VCaP (cell line): ENCODE results near the gene MRPL44.
A peak's percentile ranks its signal among the peaks of the same experiment; 100 is the strongest.

Experiments used
- H3K27ac ChIP-seq: fragments of 450-650 bp; 2 replicates; pipeline ENCODE4 v1.5.1; 2017
- TF ChIP-seq, protein P1 (sequence below): fragments of 450-650 bp; conservative IDR thresholded peaks from 2 replicates; pipeline ENCODE4 v1.5.1; 2017; ENCODE audit warnings: mild to moderate bottlenecking, moderate library complexity

MRPL44 gene

GRCh38 chr2:223945755-223946154 is 11.5 kb upstream of the MRPL44 start:
- H3K27ac ChIP-seq: peak overlapping the region; percentile 90; the same call in 1 of the 2 replicates
- TF ChIP-seq, protein P1, sequence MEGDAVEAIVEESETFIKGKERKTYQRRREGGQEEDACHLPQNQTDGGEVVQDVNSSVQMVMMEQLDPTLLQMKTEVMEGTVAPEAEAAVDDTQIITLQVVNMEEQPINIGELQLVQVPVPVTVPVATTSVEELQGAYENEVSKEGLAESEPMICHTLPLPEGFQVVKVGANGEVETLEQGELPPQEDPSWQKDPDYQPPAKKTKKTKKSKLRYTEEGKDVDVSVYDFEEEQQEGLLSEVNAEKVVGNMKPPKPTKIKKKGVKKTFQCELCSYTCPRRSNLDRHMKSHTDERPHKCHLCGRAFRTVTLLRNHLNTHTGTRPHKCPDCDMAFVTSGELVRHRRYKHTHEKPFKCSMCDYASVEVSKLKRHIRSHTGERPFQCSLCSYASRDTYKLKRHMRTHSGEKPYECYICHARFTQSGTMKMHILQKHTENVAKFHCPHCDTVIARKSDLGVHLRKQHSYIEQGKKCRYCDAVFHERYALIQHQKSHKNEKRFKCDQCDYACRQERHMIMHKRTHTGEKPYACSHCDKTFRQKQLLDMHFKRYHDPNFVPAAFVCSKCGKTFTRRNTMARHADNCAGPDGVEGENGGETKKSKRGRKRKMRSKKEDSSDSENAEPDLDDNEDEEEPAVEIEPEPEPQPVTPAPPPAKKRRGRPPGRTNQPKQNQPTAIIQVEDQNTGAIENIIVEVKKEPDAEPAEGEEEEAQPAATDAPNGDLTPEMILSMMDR: no peak

- TF ChIP-seq, protein P1: no peak
Measured at GRCh38 chr2:223947711-223948205, 9.5 kb upstream of the MRPL44 start.

GRCh38 chr2:223949241-223949840 is 7.9 kb upstream of the MRPL44 start:
- TF ChIP-seq, protein P1: 0 out of 2 replicates have a peak, but pooled peaks have one; percentile 13
- peak overlapping the region; percentile 77 for H3K27ac ChIP-seq

More at GRCh38 chr2:223947711-223948205, 9.5 kb upstream of the MRPL44 start:
- H3K27ac ChIP-seq: no peak overlapping the region

- peak overlapping the region; percentile 77 for H3K27ac ChIP-seq
- TF ChIP-seq, protein P1: no peak
Measured at GRCh38 chr2:223950448-223951347, 6.6 kb upstream of the MRPL44 start.

DNA sequence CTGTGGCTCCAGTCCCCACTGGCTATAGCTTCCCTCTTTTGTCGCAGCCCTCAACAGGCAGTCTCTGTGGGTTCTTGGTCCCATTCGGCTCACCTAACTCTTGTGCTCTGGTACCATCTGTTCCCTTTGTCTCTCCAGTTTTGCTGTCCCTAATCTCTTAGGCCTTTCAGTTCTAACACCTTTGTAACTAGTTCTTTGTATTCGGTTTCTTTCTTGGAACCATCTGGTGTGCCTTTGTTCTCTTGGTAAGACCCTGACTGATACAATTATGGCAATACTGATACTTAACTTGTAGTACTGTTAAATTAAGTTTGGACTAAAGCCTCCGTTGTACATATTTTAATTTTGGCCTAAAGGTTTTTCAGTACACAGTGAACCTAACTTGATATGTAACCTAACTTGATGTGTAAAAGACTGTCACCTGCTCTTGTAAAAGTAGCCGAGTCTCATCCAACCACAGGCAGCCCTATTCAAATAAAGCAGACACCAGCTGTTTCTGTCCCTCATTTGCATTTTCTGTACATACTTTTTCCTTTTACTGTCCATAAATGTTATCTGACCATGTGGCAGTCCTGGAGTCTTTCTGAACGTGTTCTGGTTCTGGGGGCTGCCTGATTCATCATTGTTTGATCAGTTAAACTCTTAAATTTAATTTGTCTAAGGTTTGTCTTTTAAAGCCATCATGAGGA is 4.8 kb upstream of the MRPL44 start:
- H3K27ac ChIP-seq: peak overlapping the region; percentile 77
- TF ChIP-seq, protein P1: no peak

DNA sequence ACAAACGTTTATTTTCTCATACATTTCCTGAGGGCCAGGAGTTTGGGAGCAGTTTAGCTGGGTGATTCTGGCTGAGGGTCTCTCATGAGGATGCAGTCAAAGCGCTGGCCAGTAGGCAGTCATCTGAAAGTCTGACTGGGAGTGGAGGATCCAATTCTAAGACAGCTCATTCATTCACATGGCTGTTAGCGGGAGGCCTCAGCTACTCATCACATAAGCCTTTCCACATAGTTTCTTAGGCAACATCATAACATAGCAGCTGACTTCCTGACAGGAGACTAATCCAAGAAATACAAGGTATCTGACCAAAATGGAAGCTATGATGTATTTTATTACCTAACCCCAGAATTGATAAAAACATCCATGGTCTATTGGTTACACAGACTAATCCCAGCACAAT is 2.9 kb upstream of the MRPL44 start:
- H3K27ac ChIP-seq: no peak overlapping the region
- TF ChIP-seq, protein P1: no peak

GRCh38 chr2:223956300-223956699 is 963 bp upstream of the MRPL44 start:
- TF ChIP-seq, protein P1: no peak
- H3K27ac ChIP-seq: peak overlapping the region; percentile 87; the same call in 1 of the 2 replicates
